Measurements from ENCODE around the gene HHIPL1.

Gene HHIPL1

GRCh38 chr14:99728231-99728920 lies 83.4 kb downstream of the HHIPL1 start:
- in situ Hi-C loops (cut with MboI; ENCODE audit: low pct_unique_long_range_greater_than_20kb, low sequenced_read_pairs, unreplicated experiment), result no loop called here
- DNase-seq (ENCODE audit: low spot score), result no peak
- no peak for TF ChIP-seq CTCF (IDR thresholded peaks at IDR 0.05; ENCODE audit: extremely low read depth, insufficient read depth, missing control alignments)

DNA sequence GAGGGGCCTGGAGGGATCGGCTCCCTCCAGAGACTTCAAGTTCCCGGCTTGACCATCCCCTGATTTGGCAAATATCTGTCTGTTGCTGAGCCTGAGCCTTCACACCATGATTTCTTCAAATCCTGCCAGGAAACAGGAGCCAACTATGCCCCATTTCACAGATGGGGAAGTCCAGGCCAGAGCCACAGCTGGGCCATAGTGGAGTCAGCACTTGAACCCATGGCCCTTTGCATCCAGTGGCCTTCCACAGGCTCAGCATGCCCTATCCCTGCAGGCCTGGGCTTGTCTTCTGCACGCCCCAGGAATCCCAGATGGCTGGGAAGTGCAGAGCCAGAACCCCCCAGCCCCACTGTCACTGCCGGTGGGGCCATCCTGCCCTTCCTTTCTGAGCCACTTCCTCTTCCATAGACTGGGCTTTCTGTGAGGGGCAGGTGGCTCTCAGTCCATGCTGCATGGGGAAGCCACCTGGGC lies 84.1 kb downstream of the HHIPL1 start:
- DNase-seq (ENCODE audit: low spot score), result no peak
- in situ Hi-C loops (cut with MboI; ENCODE audit: low pct_unique_long_range_greater_than_20kb, low sequenced_read_pairs, unreplicated experiment), result no loop called here
- no peak for TF ChIP-seq CTCF (IDR thresholded peaks at IDR 0.05; ENCODE audit: extremely low read depth, insufficient read depth, missing control alignments)

Data from GM13977 (cell line).